ENCODE results near the gene NAPEPLD. TPM values are rescaled to one million over a fixed set of nuclear protein-coding genes. Genes with fewer than 3 reads are reported as not detected.

The NAPEPLD gene
- total and polyA plus RNA-seq, 2 experiments from 2014 or later, result 9.4 to 10.7 TPM

DNA sequence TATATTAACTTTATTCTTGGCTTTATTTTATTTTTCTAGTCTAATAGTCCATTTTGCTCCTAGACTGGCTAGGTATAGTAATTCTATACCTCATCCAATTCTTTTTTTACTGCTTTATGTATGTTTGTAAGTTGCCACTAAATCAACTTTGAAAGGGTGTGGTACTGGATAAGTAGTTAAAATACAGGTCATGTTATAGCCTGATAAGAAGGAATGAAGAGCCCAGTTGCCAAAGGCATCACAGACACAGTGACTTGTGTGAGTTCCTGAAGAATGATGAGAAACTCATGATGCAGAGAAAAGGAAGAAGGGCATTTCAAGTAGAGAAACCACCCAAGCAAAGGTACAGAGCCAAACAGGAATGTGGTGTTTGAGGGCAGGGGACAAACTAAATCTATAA lies 27.3 kb downstream of the NAPEPLD start (continued):
- TF ChIP-seq, protein P1, sequence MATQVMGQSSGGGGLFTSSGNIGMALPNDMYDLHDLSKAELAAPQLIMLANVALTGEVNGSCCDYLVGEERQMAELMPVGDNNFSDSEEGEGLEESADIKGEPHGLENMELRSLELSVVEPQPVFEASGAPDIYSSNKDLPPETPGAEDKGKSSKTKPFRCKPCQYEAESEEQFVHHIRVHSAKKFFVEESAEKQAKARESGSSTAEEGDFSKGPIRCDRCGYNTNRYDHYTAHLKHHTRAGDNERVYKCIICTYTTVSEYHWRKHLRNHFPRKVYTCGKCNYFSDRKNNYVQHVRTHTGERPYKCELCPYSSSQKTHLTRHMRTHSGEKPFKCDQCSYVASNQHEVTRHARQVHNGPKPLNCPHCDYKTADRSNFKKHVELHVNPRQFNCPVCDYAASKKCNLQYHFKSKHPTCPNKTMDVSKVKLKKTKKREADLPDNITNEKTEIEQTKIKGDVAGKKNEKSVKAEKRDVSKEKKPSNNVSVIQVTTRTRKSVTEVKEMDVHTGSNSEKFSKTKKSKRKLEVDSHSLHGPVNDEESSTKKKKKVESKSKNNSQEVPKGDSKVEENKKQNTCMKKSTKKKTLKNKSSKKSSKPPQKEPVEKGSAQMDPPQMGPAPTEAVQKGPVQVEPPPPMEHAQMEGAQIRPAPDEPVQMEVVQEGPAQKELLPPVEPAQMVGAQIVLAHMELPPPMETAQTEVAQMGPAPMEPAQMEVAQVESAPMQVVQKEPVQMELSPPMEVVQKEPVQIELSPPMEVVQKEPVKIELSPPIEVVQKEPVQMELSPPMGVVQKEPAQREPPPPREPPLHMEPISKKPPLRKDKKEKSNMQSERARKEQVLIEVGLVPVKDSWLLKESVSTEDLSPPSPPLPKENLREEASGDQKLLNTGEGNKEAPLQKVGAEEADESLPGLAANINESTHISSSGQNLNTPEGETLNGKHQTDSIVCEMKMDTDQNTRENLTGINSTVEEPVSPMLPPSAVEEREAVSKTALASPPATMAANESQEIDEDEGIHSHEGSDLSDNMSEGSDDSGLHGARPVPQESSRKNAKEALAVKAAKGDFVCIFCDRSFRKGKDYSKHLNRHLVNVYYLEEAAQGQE (IDR thresholded peaks at IDR 0.05; ENCODE audit: unreplicated experiment), result no peak

DNA sequence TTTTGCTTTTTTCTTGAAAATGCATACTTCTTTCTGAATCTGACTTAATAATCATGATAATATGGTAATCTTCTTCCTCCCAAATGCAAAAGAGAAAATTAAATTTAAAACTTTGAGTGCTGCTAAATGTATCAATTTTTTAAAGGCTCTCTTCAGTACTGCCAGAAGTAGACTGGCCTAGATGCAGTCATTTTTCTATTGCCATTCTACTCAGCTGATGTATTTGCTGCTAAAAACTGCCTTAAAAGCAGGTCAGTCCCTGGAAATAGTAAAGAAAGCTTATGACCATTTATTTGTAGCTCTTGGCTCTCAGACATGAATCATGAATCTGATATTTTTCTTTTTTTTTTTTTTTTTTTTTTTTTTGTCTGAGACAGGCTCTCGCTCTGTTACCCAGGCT lies 28.5 kb downstream of the NAPEPLD start:
- H3K4me3 ChIP-seq, result no peak overlapping the region
- H3K4me1 ChIP-seq (ENCODE audit: insufficient read depth), result no peaks in the 10 kb centered on the region
- H3K4me3 Mint-ChIP-seq, result no peak overlapping the region
- peaks cover 6% of the 10 kb centered on the region; the same call in 1 of the 3 replicates for H3K36me3 Mint-ChIP-seq (ENCODE audit: low read depth)
- H3K36me3 ChIP-seq (ENCODE audit: insufficient read depth), result no peaks in the 10 kb centered on the region
- no peaks in the 10 kb centered on the region for H3K79me2 ChIP-seq (replicated peaks; ENCODE audit: insufficient read depth)
- H3K27me3 ChIP-seq (ENCODE audit: insufficient read depth), result no peaks in the 10 kb centered on the region
- TF ChIP-seq ZNF331 (CRISPR knock-in tag; IDR thresholded peaks at IDR 0.05; ENCODE audit: low read depth) (no peak), CREB1 (CRISPR knock-in tag; IDR thresholded peaks at IDR 0.05; ENCODE audit: low read depth) (no peak), NANOG (IDR thresholded peaks at IDR 0.05; ENCODE audit: borderline replicate concordance) (no peak), STAT1 (IDR thresholded peaks at IDR 0.05; ENCODE audit: unreplicated experiment) (no peak), EZH2phosphoT487 (IDR thresholded peaks at IDR 0.05; ENCODE audit: unreplicated experiment) (no peak)
- TF ChIP-seq, protein P2, sequence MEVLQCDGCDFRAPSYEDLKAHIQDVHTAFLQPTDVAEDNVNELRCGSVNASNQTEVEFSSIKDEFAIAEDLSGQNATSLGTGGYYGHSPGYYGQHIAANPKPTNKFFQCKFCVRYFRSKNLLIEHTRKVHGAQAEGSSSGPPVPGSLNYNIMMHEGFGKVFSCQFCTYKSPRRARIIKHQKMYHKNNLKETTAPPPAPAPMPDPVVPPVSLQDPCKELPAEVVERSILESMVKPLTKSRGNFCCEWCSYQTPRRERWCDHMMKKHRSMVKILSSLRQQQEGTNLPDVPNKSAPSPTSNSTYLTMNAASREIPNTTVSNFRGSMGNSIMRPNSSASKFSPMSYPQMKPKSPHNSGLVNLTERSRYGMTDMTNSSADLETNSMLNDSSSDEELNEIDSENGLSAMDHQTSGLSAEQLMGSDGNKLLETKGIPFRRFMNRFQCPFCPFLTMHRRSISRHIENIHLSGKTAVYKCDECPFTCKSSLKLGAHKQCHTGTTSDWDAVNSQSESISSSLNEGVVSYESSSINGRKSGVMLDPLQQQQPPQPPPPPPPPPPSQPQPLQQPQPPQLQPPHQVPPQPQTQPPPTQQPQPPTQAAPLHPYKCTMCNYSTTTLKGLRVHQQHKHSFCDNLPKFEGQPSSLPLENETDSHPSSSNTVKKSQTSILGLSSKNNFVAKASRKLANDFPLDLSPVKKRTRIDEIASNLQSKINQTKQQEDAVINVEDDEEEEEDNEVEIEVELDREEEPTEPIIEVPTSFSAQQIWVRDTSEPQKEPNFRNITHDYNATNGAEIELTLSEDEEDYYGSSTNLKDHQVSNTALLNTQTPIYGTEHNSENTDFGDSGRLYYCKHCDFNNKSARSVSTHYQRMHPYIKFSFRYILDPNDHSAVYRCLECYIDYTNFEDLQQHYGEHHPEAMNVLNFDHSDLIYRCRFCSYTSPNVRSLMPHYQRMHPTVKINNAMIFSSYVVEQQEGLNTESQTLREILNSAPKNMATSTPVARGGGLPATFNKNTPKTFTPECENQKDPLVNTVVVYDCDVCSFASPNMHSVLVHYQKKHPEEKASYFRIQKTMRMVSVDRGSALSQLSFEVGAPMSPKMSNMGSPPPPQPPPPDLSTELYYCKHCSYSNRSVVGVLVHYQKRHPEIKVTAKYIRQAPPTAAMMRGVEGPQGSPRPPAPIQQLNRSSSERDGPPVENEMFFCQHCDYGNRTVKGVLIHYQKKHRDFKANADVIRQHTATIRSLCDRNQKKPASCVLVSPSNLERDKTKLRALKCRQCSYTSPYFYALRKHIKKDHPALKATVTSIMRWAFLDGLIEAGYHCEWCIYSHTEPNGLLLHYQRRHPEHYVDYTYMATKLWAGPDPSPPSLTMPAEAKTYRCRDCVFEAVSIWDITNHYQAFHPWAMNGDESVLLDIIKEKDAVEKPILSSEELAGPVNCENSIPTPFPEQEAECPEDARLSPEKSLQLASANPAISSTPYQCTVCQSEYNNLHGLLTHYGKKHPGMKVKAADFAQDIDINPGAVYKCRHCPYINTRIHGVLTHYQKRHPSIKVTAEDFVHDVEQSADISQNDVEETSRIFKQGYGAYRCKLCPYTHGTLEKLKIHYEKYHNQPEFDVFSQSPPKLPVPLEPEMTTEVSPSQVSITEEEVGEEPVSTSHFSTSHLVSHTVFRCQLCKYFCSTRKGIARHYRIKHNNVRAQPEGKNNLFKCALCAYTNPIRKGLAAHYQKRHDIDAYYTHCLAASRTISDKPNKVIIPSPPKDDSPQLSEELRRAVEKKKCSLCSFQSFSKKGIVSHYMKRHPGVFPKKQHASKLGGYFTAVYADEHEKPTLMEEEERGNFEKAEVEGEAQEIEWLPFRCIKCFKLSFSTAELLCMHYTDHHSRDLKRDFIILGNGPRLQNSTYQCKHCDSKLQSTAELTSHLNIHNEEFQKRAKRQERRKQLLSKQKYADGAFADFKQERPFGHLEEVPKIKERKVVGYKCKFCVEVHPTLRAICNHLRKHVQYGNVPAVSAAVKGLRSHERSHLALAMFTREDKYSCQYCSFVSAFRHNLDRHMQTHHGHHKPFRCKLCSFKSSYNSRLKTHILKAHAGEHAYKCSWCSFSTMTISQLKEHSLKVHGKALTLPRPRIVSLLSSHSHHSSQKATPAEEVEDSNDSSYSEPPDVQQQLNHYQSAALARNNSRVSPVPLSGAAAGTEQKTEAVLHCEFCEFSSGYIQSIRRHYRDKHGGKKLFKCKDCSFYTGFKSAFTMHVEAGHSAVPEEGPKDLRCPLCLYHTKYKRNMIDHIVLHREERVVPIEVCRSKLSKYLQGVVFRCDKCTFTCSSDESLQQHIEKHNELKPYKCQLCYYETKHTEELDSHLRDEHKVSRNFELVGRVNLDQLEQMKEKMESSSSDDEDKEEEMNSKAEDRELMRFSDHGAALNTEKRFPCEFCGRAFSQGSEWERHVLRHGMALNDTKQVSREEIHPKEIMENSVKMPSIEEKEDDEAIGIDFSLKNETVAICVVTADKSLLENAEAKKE (CRISPR knock-in tag; IDR thresholded peaks at IDR 0.05), result no peak
- TF ChIP-seq, protein P1 (IDR thresholded peaks at IDR 0.05; ENCODE audit: unreplicated experiment), result no peak
- H3K9me3 Mint-ChIP-seq, result no peaks in the 10 kb centered on the region
- no peak overlapping the region for H2AFZ ChIP-seq
- no peaks in the 10 kb centered on the region for H3K4me1 Mint-ChIP-seq
- ATAC-seq, result no peak
- no peak for DNase-seq (ENCODE audit: low spot score)
- H3K4me2 ChIP-seq, result no peak overlapping the region
- no peak overlapping the region for H3K27ac ChIP-seq (ENCODE audit: low read depth)
- H3K27me3 Mint-ChIP-seq (ENCODE audit: insufficient read depth, low read depth, poor library complexity), result no peaks in the 10 kb centered on the region
- H3K9me2 ChIP-seq (ENCODE audit: insufficient read depth), result no peaks in the 10 kb centered on the region
- peaks cover 8% of the 10 kb centered on the region; the same call in 1 of the 2 replicates for H4K20me1 ChIP-seq (replicated peaks; ENCODE audit: insufficient read depth)
- no peak overlapping the region for H3K27ac Mint-ChIP-seq
- H3F3A ChIP-seq (replicated peaks; ENCODE audit: low read depth), result no peaks in the 10 kb centered on the region

All from GM23338 (cell line).